GM12864 (cell line): ENCODE results near the gene HOXB3.

Source experiments
- DNase-seq: peaks from one replicate; pipeline ENCODE4 v3.0.0-alpha.2; 2011; ENCODE audit warnings: low read depth
- H3K4me3 ChIP-seq: 2 replicates; pipeline ENCODE4 v1.5.1; 2011; ENCODE audit warnings: mild to moderate bottlenecking, low read depth, low read length, control low read depth
- CTCF ChIP-seq: IDR thresholded peaks from 2 replicates; pipeline ENCODE4 v1.5.1; 2011; ENCODE audit warnings: low read depth, mild to moderate bottlenecking, moderate library complexity, low read length, control low read depth, inconsistent platforms; ENCODE audit errors: missing control alignments

Gene HOXB3

DNA sequence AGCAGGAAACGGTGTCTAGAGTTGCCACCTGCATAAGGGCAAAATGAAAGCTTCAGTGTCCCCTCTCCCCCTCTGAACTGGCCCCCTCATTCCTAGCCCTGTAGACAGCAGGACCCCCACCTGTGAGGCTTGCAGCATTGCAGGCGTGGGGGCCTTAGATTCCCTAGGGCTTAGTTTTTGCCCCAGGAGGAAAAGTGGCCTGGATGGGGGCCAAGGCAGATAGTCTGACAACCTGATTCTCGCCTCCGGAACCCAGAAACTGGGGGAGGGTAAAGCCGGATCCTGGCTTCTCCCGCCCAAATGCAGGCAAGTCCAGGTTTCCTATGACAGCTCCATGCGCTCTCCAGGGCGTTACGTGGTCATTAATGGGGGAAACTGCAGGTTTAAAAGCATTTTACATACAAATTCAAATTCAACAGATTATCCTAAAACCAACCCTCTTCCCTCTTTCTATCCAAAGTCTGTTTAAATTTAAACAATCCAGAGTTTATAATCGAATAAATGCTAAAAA lies 15.4 kb upstream of the HOXB3 start:
- no peak for TF ChIP-seq CTCF
- DNase-seq = no peak
- no peak overlapping the region for H3K4me3 ChIP-seq

- H3K4me3 ChIP-seq = no peak within 1 kb of the TSS
- no peak for DNase-seq
- no peak for TF ChIP-seq CTCF
These were observed 14.8 kb upstream of the HOXB3 start, which contains the start of gene HOXB6 for GRCh38 chr17:48604770-48605329. HOXB6 (minus strand) TSS chr17:48604986; CDS start chr17:48598150, 6,836 bp downstream.

GRCh38 chr17:48603959-48604769 lies 14.1 kb upstream of the HOXB3 start:
- TF ChIP-seq CTCF = no peak
- no peak for DNase-seq
- no peak overlapping the region for H3K4me3 ChIP-seq

GRCh38 chr17:48601539-48602425 lies 11.7 kb upstream of the HOXB3 start:
- H3K4me3 ChIP-seq = no peak overlapping the region
- peak; percentile 3 for TF ChIP-seq CTCF
- DNase-seq = no peak

DNA sequence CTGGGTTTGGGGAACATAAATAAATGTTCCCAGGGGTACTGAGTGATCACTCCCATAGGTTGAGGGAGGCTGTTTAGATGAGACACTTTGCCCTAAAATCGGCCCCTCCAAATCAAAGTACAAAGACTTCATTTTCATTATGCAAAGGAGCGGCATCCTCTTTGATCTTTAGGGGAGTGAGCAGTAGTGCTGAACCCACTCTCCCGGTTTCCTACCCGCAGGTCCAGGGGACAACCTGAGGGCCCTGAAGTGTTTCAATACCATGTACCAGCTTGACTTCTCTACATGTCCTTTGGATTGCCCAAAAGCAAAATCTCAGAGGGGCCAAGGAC lies 11.1 kb upstream of the HOXB3 start:
- no peak for DNase-seq
- no peak for TF ChIP-seq CTCF
- no peak overlapping the region for H3K4me3 ChIP-seq

DNA sequence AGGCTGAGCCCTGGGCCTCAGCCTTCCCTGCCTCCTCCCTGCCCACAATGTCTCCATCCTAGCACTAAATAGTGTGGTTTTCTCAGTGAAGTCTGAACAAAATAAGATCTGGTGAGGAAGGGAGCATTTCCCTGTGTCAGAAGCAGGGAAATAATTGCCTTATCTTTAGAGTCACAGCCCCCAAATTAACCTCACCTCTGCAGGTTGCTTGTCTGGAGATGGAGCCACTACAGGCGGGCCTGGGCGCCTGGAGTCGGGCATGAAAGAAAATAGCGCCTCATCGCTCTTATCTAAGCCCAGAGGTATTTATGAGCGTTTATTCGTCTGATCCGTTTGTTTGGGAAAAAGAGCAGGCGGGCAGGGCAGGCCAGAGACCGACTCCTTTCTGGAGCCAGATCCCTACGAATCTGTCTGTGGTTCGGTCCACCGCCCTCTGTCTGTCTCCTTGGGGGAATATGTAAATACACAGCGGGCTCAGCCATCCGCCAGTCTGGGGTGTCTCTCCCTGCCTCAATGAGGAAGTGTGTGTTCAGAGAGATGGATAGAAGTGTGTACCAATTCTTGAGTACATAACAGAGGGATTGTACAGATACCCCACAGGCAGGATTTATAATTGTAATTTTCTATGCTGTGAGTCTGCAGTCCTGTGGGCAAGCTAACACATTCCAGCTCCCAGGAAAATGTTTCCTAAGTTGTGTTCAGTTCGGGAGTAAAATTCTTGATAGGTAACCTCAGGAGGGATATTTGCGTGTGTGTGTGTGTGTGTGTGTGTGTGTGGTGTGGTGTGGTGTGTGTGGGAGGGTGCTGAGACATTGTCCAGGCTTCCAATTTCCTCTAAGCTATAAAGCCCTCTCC lies 10.4 kb upstream of the HOXB3 start:
- TF ChIP-seq CTCF = no peak
- DNase-seq = no peak
- H3K4me3 ChIP-seq = no peak overlapping the region
